Testis (tissue), 3 donors: ENCODE measurements around the gene TFAP2D. TPM values are rescaled to one million over a fixed set of nuclear protein-coding genes. Genes with fewer than 3 reads are reported as not detected.

ENCODE experiments used
- DNase-seq: peaks from one replicate; pipeline ENCODE4 v3.0.0-alpha.2; 2019
- H3K27ac ChIP-seq, 2 donors: fragments of 200-600 bp; sonication (generic); one replicate each; pipeline ENCODE4 v1.5.1; 2019
- H3K27me3 ChIP-seq: fragments of 200-600 bp; sonication (generic); one replicate; pipeline ENCODE4 v1.5.1; 2019
- H3K36me3 ChIP-seq: fragments of 200-600 bp; sonication (generic); one replicate; pipeline ENCODE4 v1.5.1; 2017; ENCODE audit warnings: low read depth; ENCODE audit errors: missing control alignments
- H3K4me1 ChIP-seq: fragments of 200-600 bp; sonication (generic); one replicate; pipeline ENCODE4 v1.5.1; 2019
- H3K4me3 ChIP-seq, 2 donors: fragments of 200-600 bp; sonication (generic); one replicate each; pipeline ENCODE4 v1.5.1; 2017 to 2019
- H3K9me3 ChIP-seq: fragments of 200-600 bp; sonication (generic); one replicate; pipeline ENCODE4 v1.5.1; 2017
- POLR2A ChIP-seq: fragments of 450-650 bp; IDR thresholded peaks from one replicate; pipeline ENCODE4 v1.6.1; 2017; ENCODE audit warnings: antibody characterized with exemption, mild to moderate bottlenecking, moderate library complexity
- WGBS, 2 donors: methylation state at CpG; one replicate each; pipeline ENCODE4 v1.1.5; 2018; 5-methylcytosine and 5-hydroxymethylcytosine counted together
- intact Hi-C: fragments of 100-400 bp; cut with DNase I; formaldehyde crosslinking; loops from one replicate; pipeline ENCODE4 v1.15.1; 2023; ENCODE audit warnings: low total_unique reads
- polyA plus RNA-seq: library from polyadenylated mRNA; stranded (reverse); fragments of 350-450 nt; fragmentation: Illumina TruSeq; extraction: RNeasy Lipid Tissue Mini Kit (QIAGEN cat#74804); gene quantifications from one replicate; pipeline ENCODE4 v1.2.3, GENCODE V29; 2014; ENCODE audit warnings: low read depth, low replicate concordance; ENCODE audit not compliant: insufficient read depth
- total RNA-seq, 2 donors: library from RNA; depleted of rRNA; stranded (reverse); fragments of >200 nt; gene quantifications; one replicate each; pipeline ENCODE4 v1.2.3, GENCODE V29; 2016
- TF ChIP-seq, protein P1 (sequence below), 3 experiments: fragments of 450-650 bp in 2 of 3; fragments of 200-600 bp in 1 of 3; sonication (generic) in 1 of 3; IDR thresholded peaks; one replicate each; pipeline ENCODE4 v1.5.1; 2016 to 2019; ENCODE audit warnings: antibody characterized with exemption in 3 of 3, mild to moderate bottlenecking in 2 of 3, moderate library complexity in 1 of 3

The TFAP2D gene
- total and polyA plus RNA-seq, 3 donors from 2014 or later = not detected

DNA sequence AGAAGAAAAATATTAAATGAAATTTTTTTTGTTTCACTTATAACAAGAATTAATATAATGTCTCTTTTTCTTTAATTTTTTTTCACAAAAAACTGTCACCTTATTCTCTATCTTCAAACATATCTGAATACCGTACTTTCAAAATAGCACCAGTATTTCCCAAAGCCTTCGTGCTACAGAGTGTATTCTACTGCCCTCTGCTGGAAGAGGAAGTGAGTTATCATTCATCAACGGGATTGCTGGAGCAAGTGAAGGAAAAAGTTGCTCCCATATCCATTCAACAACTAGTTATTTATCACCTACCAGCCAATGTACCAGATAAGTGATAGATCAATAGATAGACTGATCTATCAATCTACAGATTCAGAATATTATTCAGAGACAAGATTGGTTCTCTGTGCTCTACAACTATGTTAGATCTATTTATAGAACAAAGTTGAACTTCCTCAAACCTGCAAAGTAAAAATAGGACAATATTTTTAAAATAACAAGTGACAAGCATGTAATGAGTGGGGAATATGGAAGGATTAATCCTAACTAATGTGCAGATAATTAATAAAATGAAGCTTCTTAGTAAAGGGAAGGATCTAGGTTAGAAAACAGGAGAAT is 78.7 kb downstream of the TFAP2D start:
- Histone ChIP-seq H3K27me3 (no peaks in the 10 kb centered on the region), H3K9me3 (no peaks in the 10 kb centered on the region), H3K36me3 (no peaks in the 10 kb centered on the region), H3K27ac (no peak overlapping the region), H3K4me3 (no peak overlapping the region), H3K4me1 (no peaks in the 10 kb centered on the region)
- TF ChIP-seq, protein P1, sequence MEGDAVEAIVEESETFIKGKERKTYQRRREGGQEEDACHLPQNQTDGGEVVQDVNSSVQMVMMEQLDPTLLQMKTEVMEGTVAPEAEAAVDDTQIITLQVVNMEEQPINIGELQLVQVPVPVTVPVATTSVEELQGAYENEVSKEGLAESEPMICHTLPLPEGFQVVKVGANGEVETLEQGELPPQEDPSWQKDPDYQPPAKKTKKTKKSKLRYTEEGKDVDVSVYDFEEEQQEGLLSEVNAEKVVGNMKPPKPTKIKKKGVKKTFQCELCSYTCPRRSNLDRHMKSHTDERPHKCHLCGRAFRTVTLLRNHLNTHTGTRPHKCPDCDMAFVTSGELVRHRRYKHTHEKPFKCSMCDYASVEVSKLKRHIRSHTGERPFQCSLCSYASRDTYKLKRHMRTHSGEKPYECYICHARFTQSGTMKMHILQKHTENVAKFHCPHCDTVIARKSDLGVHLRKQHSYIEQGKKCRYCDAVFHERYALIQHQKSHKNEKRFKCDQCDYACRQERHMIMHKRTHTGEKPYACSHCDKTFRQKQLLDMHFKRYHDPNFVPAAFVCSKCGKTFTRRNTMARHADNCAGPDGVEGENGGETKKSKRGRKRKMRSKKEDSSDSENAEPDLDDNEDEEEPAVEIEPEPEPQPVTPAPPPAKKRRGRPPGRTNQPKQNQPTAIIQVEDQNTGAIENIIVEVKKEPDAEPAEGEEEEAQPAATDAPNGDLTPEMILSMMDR (IDR thresholded peaks at IDR 0.05) = peak; percentile 12 to 65 (median 63)
- no peak for TF ChIP-seq POLR2A
- 3 to 7% methylated on average over 3 of the region's 3 CpGs for WGBS, 2 donors
- intact Hi-C loops = no loop called here
- DNase-seq = peak; percentile 21

DNA sequence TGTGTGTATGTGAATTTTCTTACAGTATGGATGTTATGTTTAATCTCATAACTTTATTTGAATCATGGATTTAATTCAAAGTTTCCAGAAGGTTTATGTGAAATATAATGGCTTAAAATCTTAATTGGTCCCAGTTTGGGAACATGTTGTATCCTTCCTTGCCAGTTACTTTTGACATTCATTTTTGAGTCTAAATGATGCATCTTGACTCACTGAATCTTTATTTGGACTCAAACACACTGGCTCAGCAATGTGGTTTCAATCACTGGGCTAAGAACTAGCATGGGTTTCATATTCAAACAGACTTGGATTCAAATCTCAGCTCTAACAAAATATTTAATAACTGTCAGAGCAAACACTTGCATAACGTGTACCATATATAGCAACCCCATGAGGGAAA is 79.4 kb downstream of the TFAP2D start:
- intact Hi-C loops = no loop called here
- H3K27me3 ChIP-seq = no peaks in the 10 kb centered on the region
- DNase-seq = no peak
- H3K4me3 ChIP-seq = no peak overlapping the region
- WGBS, 2 donors = 65 to 71% methylated on average over 1 of the region's 1 CpG
- TF ChIP-seq, protein P1 (IDR thresholded peaks at IDR 0.05) = no peak
- no peak for TF ChIP-seq POLR2A
- H3K9me3 ChIP-seq = no peaks in the 10 kb centered on the region
- H3K27ac ChIP-seq = no peak overlapping the region
- no peaks in the 10 kb centered on the region for H3K4me1 ChIP-seq
- no peaks in the 10 kb centered on the region for H3K36me3 ChIP-seq

DNA sequence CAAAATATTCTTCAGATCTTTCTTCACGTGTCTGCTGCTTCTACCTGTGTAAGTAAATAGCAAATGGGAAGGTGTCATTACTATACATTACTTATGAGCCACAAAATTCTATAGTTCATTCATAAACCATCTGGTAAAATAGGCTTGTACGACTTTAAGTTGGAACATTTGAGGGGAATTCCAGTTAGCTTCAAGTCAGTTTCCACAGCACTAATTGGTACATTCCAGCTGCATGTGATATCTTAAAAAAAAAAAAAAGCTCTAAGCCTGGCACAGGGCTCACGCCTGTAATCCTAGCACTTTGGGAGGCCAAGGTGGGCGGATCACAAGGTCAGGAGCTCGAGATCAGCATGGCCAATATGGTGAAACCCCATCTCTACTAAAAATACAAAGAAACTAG is 82.2 kb downstream of the TFAP2D start:
- intact Hi-C loops = no loop called here
- Histone ChIP-seq H3K9me3 (no peaks in the 10 kb centered on the region), H3K4me1 (no peaks in the 10 kb centered on the region), H3K36me3 (no peaks in the 10 kb centered on the region), H3K27me3 (no peaks in the 10 kb centered on the region), H3K4me3 (no peak overlapping the region), H3K27ac (no peak overlapping the region)
- TF ChIP-seq POLR2A = no peak
- TF ChIP-seq, protein P1 (IDR thresholded peaks at IDR 0.05) = no peak
- WGBS, 2 donors = 56 to 62% methylated on average over 5 of the region's 5 CpGs
- no peak for DNase-seq

DNA sequence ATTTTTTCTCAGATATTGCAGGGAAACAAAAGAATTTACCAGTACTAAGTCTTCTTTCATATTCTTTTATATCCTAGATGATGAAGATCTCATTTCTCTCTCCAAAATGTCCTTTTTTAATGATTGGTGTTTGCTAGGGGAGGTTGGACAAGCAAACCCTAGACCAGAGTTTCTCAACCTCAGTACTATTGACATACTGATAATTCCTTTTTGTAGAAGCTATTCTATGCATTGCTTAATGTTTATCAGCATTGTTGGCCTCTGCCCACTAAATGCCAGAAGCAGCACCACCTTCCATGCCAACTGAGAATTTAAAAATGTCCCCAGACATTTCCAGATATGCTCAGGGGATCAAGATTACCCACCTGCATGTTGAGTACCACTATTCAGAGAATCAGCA is 91.0 kb downstream of the TFAP2D start:
- H3K27me3 ChIP-seq = no peaks in the 10 kb centered on the region
- H3K9me3 ChIP-seq = no peaks in the 10 kb centered on the region
- no peaks in the 10 kb centered on the region for H3K4me1 ChIP-seq
- H3K4me3 ChIP-seq = no peak overlapping the region
- intact Hi-C loops = no loop called here
- TF ChIP-seq POLR2A = no peak
- DNase-seq = no peak
- H3K27ac ChIP-seq = no peak overlapping the region
- no peaks in the 10 kb centered on the region for H3K36me3 ChIP-seq

DNA sequence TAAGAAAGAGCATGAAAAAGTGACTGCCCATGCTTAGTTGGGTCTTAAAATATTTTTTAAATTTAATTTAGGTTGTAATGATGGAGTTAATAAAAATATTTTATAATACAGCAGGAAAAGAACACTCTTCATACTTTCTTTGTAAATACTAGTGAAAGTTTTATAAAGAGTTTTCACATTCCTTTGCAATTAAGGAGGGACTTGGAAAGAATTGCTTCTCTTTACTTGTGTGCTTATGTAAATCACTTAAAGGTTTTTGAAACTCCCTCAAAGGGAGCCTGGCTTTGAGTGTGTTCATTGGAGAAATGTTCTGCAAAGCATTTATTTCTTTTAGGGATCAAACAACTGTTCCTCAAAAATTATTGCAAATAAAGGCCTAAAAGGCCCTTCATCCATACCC is 93.7 kb downstream of the TFAP2D start:
- Histone ChIP-seq H3K4me3 (no peak overlapping the region), H3K36me3 (no peaks in the 10 kb centered on the region), H3K27ac (no peak overlapping the region), H3K4me1 (no peaks in the 10 kb centered on the region), H3K27me3 (no peaks in the 10 kb centered on the region), H3K9me3 (no peaks in the 10 kb centered on the region)
- intact Hi-C loops = no loop called here
- no peak for DNase-seq
- TF ChIP-seq, protein P1 (IDR thresholded peaks at IDR 0.05) = no peak
- TF ChIP-seq POLR2A = no peak
